GM04503 (cell line): Measurements from ENCODE around the gene ANKRD33B.
"Not testable (repeated sequence)": the region's sequence is repeated elsewhere in the genome, so short reads cannot be mapped to it uniquely, and the experiment has no call there.

Source experiments
- DNase-seq: peaks from one replicate; pipeline ENCODE4 v3.0.0-alpha.2; 2012; ENCODE audit warnings: low read depth

Gene ANKRD33B

DNA sequence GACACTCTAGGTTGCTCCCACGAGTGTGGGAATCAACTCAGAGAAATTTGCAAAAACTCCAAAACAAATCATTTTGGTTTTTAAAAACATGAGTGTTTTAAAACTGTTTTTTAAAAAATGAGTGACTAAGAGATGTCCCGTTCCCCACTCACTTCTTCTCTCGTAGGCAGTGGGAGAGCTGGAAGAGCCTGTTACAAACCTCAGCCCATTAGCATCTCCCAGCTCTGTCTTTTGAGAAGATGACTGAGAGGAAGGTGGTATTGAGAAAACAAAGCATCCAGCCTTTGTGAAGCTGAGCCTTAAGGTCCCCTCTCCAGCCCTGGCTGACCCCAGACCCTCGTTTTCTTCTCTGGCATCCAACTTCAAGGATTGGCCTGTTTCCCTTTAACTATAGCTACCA lies 4.7 kb upstream of the ANKRD33B start:
- no peak for DNase-seq

DNA sequence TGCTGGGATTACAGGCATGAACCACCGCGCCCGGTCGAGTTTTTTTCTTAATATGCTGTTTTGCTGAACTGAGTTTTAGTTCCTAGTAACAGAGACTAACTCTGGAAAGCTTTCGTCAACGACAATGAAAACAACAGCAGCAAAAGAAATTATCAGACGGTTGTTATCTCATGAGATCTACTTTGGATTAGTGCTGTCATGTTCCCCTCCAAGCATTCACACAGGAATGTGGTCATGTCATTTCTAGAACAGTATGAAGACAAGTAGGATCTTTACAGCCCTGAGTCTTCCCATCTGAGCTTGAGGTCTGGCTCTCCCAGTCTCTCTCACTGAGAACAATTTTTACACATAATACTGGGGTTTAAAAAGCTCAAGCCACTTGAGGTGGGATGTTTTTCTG lies 4.0 kb upstream of the ANKRD33B start:
- DNase-seq: no peak

DNA sequence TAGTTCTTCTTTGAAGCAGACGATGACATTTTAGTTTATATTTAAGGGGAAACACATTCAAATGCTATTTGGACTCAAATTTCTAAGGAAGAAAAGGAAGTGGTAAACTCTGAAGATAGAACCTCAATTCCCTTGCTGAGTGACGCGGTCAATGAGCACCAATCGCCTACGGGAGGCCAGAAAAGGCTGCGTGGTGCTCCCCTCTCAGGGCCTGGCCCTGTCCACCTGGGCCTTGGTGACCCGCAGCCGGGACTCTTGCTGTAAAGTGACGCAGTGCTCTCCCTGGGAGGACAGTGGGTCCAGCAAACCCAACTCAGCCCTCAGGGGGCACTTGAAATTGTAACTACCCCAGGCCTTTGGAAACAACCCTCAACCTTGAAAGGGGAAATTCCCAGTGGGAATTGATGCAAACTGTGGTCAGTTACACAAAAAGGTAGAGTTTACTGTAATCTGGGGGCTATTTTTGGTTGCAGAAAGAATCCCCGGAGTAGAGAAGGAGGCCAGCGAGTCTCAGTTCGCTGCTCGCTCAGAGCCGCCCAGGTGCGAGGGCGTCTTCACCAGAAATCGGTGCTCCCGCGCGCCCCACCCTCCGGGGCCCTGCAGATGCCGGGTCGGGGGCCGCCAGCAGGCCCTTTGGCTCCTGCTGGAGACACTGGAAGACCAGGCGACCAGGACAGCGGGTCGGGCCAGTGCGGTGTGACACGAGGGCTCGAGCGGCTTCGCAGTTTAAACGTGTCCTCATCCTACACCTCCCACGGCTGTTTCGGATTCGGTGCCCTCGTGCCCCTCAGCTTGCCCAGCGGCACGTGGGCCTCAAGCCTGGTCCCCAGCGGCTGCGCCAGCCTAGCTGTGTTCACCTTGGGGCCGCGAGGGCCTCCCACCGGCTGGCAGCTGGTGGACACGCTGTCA lies 1.4 kb upstream of the ANKRD33B start:
- DNase-seq: no peak

DNA sequence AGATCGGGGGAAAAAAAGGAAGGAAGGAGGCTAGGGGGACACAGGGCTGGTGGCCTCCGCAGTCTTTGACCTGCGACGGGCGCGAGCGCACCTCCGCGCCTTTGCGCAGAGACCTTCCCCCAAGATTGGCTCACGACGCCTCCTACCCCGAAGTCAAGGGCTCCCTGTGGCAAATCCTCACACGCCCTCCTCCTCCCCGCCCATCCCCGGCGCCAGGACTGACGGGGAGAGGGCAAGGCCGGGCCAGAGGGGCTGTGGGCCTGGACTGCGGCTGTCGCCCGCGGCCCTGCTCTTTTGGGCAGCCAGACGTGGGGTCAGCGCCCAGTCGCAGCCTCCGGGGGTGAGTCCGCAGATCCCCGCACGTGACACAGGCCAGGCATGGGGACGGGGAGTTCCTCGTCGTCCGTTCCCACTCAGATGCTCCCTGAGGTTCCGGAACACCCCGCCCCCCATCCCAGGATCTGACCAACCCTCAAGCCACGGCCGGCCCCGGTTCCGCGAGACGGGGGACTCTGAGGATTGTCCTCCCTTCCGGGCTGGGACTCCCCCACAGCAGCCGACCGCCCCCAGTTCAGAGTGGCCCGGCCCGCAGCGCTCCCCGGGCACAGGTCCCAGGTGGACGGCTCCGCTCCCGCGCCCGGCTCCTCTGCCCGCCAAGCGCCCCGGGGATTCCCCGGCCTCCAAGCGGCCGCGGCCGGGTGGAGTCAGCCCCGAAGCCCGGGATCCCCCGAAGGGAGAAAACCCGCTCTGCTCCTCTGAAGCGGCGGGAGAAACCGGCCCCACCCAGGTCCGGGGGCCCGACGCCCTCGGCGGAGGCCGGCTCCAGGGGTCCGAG lies 543 bp upstream of the ANKRD33B start:
- DNase-seq: no peak

DNA sequence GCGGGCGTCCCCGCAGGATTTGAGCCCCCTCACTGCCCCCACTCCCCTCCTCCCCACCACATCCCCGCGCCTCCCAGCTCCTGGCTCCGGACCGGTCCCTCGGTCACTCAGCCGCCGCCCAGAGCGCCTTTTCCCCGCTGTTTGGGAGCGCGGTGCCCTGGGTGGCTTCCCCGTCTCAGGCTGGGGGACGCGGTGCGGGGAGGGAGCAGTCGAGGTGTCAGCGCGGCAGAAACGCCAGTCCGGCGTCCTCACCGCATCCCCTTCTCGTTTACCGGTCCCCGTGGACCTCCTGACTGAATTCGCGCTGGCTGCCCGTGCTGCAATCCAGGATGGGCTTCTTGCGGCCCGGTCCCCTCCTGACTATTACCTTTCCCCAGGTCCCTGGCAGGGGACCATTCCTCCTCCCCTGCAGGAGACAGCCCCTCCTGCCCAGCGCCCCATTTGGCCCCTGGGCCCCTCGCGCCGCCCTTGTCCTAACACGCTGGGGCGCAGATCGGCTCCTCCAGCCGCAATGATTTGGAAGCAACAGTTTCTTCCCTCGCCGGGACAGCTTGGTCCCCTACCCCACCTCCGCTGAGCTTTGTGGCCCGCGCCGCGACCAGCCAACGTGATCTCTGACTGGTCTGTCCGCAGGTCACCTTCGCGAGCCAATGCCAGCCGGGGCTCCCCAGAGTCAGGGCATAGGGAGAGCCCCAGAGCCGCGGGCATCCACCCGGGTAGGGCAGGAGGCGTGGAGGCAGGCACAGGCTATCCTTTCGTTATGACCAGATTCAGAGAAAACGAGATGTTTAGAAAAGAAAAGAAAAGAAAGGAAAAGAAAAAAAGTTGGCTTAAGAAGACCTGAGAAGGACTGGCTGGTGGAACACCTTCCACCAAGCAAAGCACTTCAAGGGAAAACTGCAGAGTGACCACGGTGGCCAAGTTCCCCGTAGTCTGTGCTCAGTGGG lies 1.2 kb downstream of the ANKRD33B start:
- no peak for DNase-seq

DNA sequence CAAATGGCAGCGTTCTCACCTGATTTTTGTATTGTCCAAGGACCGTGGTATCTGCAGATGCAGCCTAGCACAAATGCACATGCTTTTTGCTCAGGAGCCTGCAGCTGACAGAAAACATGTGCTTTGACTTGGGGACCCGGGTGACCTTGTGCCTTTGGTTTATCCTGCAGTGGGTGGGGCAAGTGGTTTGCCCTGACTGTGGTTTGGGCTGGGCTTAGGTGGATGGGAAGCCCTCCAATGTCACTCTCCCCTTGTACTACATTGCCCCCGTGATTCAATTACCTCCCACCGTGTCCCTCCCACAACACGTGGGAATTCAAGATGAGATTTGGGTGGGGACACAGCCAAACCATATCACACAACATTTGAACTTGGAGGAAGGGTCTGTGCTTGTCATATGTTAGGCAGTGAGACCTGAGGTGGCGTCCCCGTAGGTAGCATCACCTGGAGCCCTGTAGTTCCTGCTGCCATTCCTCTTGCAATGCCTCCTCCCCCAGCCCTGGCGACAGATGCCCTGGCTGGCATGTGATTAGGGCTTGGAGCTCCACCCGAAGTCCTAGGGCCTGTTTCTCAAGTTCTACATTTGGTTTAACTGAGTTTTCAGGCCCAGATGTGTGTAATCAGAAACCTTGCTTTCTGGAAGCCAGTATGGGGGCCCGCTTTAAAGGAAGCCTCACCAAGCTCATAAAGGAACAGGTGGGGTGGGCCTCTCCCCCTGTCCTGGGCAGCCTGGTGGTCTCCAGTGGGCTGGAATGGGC lies 2.1 kb downstream of the ANKRD33B start:
- no peak for DNase-seq

DNA sequence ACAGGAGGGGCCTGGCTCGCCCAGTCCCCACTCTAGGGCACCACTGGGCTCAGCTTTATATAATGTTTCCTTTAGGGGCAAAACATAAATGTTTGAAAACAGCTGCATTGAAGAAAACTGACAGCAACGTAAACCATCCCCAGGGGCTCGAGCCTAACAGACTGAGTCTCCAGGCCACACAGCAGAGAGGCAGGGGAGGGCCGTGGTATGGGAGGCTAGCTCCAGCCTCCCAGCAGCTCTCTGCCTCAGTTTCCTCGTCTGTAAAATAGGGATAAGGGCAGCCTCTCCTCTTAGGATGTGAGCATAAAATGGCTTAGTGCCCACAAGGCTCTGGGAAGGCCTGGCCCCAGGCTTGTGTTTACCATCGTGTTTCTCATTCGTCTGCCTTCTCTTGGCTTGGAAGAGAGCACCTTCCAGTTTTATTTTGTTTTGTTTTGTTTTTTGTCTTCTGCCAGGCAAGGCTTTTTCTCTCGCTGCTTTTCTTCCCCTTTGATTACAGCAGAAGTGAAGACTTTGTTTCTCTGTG lies 2.7 kb downstream of the ANKRD33B start:
- DNase-seq: no peak

DNA sequence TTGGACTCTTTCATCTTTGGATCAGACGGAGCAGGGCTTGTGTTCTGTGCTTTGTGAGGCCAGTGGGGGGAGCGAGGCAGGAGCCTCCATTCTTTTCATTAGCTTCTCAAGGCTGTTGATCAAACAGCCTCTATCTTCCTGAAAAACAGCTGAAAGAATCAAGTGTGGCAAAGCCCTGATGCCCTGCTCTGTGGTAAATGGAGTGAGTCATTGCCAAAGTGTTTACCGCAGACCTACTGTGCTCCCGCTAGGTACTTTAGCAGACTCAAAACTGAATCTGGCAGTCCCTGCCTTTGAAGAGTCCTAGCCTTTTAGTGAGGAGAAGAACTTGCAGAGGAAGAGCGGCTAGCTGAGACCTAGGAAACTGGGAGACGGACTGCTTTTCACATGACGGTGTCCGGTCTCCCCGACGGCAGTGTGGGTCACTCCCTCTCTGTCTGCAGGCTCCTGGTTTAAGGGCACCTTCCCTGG lies 3.3 kb downstream of the ANKRD33B start:
- no peak for DNase-seq

DNA sequence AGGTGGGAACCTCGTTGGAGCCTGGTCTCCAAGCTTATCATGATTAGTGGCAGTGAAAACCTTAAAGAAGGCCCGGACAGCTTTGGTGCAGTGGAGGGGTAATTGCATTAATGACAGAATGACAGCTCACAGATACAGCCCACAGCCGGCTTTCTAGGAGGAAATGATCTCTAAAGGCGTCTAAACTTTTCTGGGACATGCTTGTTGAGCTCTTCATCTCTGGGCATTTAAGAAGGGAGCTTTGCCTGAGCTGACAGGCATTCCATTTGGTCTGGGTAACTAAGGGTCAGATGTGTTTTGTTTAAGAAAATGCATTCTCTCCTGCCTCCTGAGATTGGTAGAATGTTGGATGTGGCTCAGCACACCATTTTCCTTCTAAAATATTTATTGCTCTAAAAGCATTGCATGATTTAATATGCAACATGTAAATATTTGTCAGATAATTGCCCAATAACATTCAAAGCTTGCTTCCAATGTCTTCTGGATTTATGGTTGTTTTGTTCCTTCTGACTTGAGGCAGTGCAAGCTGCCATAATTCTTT lies 4.0 kb downstream of the ANKRD33B start:
- DNase-seq: peak; percentile 80

DNA sequence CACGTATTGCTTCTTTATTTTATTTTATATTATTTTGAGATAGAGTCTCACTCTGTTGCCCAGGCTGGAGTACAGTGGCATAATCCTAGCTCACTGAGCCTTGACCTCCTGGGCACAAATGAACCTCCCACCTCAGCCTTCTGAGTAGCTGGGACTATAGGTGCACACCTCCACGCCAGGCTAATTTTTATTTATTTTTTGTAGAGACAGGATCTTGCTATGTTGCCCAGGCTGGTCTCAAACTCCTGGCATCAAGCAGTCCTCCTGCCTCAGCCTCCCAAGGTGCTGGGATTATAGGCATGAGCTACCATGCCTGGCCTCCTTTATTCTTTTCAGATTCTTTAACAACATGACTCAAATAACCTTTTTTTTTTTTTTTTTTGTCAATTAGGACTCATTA lies 6.7 kb downstream of the ANKRD33B start:
- not testable (repeated sequence) for DNase-seq

DNA sequence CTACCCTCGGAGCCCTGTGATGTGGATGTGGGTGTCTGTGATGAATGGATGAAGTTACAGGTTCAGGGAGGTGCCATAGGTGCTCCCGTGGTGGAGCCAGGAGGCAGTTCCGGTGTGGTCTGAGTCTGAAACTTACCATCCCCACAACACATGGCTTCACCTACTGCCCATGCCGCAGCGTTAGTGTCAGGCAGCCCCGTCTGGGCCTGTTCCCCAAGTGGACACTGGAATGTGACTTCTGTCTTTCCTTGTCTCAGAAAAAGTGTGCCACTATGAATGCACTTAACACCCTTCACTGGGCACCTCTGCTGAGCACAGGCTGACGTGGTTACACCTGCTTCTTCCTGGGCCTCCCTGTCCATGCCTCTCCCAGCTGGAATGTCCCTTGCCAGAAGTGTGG lies 8.6 kb downstream of the ANKRD33B start:
- no peak for DNase-seq

DNA sequence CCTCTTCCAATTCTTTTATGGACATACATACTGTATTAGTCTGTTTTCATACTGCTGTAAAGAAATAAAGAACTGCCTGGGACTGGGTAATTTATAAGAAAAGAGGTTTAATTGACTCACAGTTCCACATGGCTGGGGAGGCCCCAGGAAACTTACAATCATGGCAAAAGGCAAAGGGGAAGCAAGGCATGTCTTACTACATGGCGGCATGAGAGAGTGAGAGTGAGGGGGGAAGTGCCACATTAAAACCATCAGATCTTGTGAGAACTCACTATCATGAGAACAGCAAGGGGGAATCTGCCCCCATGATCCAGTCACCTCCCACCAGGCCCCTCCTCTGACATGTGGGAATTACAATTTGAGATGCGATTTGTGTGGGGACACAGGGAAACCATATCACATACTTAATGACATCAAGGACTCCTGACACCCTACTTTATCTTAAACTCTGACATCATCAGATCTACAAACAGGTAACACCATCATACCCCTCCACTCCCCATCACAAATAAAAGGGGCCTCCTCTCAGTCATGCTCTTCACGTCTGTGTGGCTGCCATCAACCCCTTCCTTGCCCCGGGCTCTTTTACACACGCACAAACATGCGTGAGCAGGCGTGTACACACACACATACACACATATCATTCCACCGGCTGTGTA lies 9.7 kb downstream of the ANKRD33B start:
- no peak for DNase-seq

DNA sequence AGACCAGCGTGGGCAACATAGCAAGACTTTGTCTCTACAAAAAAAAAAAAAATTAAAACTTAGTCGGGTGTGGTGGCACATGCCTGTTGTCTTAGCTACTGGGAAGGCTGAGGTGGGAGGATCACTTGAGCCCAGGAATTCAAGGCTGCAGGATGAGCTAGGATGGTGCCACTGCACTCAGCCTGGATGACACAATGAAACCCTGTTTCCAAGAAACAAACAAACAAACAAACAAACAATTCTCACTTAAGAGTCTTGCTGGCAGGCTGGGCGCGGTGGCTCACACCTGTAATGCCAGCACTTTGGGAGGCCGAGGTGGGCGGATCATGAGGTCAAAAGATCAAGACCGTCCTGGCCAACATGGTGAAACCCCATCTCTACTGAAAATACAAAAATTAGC lies 11.0 kb downstream of the ANKRD33B start:
- DNase-seq: not testable (repeated sequence)

DNA sequence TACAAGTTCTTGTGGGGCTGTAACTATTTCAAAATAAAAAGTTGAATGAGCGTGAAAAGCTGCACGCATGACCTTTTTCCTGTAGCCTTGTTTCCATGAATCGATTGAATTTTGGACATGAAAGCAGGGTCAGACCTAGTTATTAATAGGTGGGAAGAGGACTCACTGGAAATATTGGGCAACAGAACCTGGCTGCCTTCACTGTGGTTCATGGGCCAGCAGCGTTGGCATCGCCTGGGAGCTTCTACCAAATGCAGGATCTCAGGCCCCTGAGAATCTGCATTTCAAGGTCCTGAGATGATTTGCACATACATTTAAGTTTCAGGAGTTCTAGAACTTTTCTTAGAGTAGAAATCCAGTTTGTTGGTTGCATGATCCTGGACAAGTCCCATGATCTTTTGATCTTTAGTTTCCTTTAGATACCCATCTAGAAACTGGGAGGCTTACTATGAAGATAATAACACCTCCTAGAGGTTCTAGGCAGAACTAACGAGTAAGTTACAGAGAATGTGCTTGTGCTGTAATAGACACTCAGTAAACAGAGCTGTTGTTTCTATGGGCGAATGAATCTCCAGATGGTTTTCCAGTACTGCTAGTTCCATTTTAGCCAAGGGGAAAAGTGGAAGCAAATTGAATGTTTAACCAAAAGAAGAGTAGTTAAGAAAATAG lies 12.4 kb downstream of the ANKRD33B start:
- DNase-seq: no peak

DNA sequence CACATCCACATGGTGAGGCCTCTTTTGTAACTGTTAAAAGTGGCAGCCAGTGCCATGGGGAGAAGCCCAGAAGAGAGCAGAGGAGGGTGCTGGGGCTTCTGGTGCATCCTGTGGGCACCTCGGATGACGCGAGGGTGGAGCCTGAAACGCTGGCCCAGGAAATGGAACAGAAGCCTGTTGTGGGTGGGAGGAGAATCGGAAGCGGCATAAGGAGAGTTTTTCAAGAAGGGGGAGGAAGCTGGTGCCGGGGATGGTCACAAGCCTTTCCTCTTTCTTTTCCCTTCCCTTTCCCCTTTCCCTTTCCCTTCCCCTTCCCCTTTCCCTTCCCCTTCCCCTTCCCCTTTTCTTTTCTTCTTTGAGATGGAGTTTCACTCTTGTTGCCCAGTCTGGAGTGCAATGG lies 12.9 kb downstream of the ANKRD33B start:
- DNase-seq: no peak

DNA sequence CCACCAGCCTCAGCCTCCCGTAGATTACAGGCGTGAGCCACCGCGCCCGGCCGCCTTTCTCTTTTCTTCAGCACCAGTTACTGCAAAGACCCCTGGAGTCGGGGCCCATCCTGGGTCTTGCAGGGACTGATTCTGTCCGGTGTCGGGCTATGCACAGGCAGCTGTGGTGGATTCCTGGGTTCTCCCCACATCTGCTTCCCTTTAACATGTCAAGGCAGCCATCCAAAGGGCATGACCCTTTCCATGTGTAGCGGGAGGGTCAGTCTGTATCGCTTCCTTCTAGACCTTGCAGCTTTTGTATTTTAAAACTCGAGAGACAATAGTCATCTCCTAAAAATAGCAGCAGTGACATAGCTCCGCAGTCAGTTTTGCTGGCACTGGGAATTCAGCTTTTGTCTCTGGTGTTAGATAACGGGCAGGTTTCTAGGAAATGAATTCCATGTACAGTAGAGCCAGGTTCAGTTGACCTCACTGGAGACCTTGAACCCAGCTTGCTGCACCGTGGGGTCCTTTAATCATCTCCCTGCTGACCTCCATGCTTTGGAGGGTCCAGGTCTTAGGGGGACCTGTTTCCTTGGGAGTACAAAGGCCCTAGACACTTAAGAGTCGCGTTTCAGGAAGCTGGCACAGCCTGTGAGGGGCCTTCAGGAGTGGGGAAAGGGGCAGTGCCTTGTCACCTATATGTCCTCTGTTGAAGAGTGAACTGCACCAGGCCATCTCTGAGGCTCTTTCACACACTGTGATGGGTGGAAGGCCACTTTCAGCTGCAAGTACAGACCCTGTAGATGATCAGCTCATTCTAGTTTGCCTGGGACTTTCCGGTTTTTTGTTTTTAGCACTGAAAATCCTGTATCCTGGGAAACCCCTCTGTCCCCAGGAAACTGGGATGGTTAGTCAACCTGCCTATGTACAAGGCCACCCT lies 13.8 kb downstream of the ANKRD33B start:
- no peak for DNase-seq

DNA sequence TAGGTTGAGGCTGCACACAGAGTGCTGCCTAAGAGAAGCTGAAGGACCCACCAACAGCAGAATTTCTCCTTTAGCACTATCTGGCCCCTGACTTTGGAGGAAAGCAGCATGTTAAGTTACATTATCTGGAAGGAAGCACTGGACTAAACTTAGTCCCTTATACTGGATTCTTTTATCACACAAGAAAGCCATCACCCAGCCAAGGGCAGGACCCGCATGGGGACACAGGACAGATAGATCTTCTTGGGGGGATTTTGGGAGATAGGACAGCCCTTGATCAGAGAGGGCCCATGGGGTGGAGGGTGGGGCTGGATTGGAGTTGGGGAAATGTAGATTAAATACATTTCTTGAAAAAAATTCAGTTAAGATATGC lies 14.4 kb downstream of the ANKRD33B start:
- no peak for DNase-seq

DNA sequence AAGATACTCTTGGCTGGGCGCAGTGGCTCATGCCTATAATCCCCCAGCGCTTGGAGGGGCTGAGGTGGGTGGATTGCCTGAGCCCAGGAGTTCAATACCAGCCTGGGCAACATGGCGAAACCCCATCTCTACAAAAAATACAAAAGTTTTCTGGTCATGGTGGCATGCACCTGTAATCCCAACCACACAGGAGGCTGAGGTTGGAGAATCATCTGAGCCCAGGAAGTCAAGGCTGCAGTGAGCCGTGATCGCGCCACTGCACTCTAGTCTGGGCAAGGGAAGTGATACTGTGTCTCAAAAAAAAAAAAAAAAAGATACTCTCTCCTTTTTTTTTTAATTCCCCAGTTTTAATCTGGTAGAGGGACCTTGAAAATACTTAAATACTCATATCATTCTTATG lies 15.0 kb downstream of the ANKRD33B start:
- DNase-seq: no peak
